Activated CD8-positive, alpha-beta T cell treated with anti-CD3 and anti-CD28 coated beads, Interleukin-2, amount 10 ng/mL, durations not matched to agents 7 days and 5 days (primary cell): ENCODE data around the gene ZEB2. TPM values are rescaled to one million over a fixed set of nuclear protein-coding genes. Genes with fewer than 3 reads are reported as not detected.

Experiments
- ATAC-seq: fragments of 150-1000 bp; cut with Tn5 transposase; one replicate; pipeline ENCODE4 v1.10.0; 2021; ENCODE audit warnings: moderate library complexity
- CTCF ChIA-PET: fragments of 350-600 bp; sonication (Branson Sonifier 250); formaldehyde crosslinking; loops from one replicate; lab custom pipeline; 2021; ENCODE audit warnings: antibody characterized with exemption; lab: Charles Lee
- POLR2A ChIA-PET: fragments of 350-600 bp; sonication (Branson Sonifier 250); formaldehyde crosslinking; loops from one replicate; lab custom pipeline; 2021; ENCODE audit warnings: antibody characterized with exemption; lab: Charles Lee
- DNase-seq: peaks from one replicate; pipeline ENCODE4 v3.0.0-alpha.2; 2020
- H3K27ac Mint-ChIP-seq: one replicate; pipeline ENCODE4 v1.8.0; 2021; ENCODE audit warnings: mild to moderate bottlenecking, mixed read lengths
- H3K27me3 Mint-ChIP-seq: one replicate; pipeline ENCODE4 v1.8.0; 2021; ENCODE audit warnings: low read depth, mixed read lengths
- H3K36me3 Mint-ChIP-seq: one replicate; pipeline ENCODE4 v1.8.0; 2021; ENCODE audit warnings: low read depth, mixed read lengths
- H3K4me1 Mint-ChIP-seq: one replicate; pipeline ENCODE4 v1.8.0; 2021; ENCODE audit warnings: low read depth, mixed read lengths
- H3K4me3 Mint-ChIP-seq: one replicate; pipeline ENCODE4 v1.8.0; 2021; ENCODE audit warnings: mild to moderate bottlenecking, mixed read lengths
- H3K9me3 Mint-ChIP-seq: one replicate; pipeline ENCODE4 v1.8.0; 2022; ENCODE audit warnings: mixed read lengths; ENCODE audit not compliant: insufficient read depth
- total RNA-seq, 2 experiments: library from RNA; stranded (reverse); gene quantifications; one replicate each; pipeline ENCODE4 v1.2.3, GENCODE V29; 2021

The ZEB2 gene
- total RNA-seq, 2 experiments from 2014 or later, result 4.0 to 5.7 TPM

- ATAC-seq (no peak), DNase-seq (no peak)
- Mint-ChIP-seq H3K4me3 (no peak overlapping the region), H3K4me1 (peaks cover 31% of the 10 kb centered on the region), H3K27ac (no peak overlapping the region), H3K9me3 (no peaks in the 10 kb centered on the region), H3K27me3 (no peaks in the 10 kb centered on the region), H3K36me3 (no peaks in the 10 kb centered on the region)
- ChIA-PET CTCF (interaction anchor here (1.4 kb wide), 1 partner anchor 10 kb away, joined by 3 read pairs; no protein-coding TSS in a partner anchor), POLR2A (no interaction called here)
These were observed 66.3 kb downstream of the ZEB2 start for GRCh38 chr2:144453486-144454158.

- peaks cover 26% of the 10 kb centered on the region for H3K4me1 Mint-ChIP-seq
- DNase-seq, result no peak
- no peak overlapping the region for H3K27ac Mint-ChIP-seq
- H3K27me3 Mint-ChIP-seq, result no peaks in the 10 kb centered on the region
- ChIA-PET CTCF (interaction anchor here (1.9 kb wide), 1 partner anchor 15 kb away, joined by 6 read pairs; no protein-coding TSS in a partner anchor), POLR2A (no interaction called here)
- no peaks in the 10 kb centered on the region for H3K9me3 Mint-ChIP-seq
- H3K4me3 Mint-ChIP-seq, result no peak overlapping the region
- H3K36me3 Mint-ChIP-seq, result no peaks in the 10 kb centered on the region
- no peak for ATAC-seq
These were observed 67.0 kb downstream of the ZEB2 start for GRCh38 chr2:144452989-144453336.

GRCh38 chr2:144452169-144452988 lies 67.5 kb downstream of the ZEB2 start:
- no peak for DNase-seq
- peaks cover 26% of the 10 kb centered on the region for H3K4me1 Mint-ChIP-seq
- H3K27me3 Mint-ChIP-seq, result no peaks in the 10 kb centered on the region
- no peak overlapping the region for H3K4me3 Mint-ChIP-seq
- ChIA-PET POLR2A (no interaction called here), CTCF (interaction anchor here (1.9 kb wide), 1 partner anchor 14 kb away, joined by 6 read pairs; no protein-coding TSS in a partner anchor)
- no peak for ATAC-seq
- H3K27ac Mint-ChIP-seq, result no peak overlapping the region
- H3K36me3 Mint-ChIP-seq, result no peaks in the 10 kb centered on the region
- H3K9me3 Mint-ChIP-seq, result no peaks in the 10 kb centered on the region

GRCh38 chr2:144451443-144451842 lies 68.5 kb downstream of the ZEB2 start:
- Mint-ChIP-seq H3K27ac (no peak overlapping the region), H3K27me3 (no peaks in the 10 kb centered on the region), H3K9me3 (no peaks in the 10 kb centered on the region), H3K36me3 (no peaks in the 10 kb centered on the region), H3K4me1 (peaks cover 26% of the 10 kb centered on the region), H3K4me3 (no peak overlapping the region)
- ChIA-PET POLR2A (no interaction called here), CTCF (interaction anchor here (0.7 to 1.9 kb wide), 2 partner anchors 13 to 51 kb away, joined by 3 to 6 read pairs; no protein-coding TSS in a partner anchor)
- no peak for ATAC-seq
- DNase-seq, result no peak

- Mint-ChIP-seq H3K4me3 (no peak overlapping the region), H3K36me3 (no peaks in the 10 kb centered on the region), H3K27ac (no peak overlapping the region), H3K27me3 (no peaks in the 10 kb centered on the region), H3K9me3 (no peaks in the 10 kb centered on the region), H3K4me1 (peaks cover 14% of the 10 kb centered on the region)
- ATAC-seq (no peak), DNase-seq (no peak)
- ChIA-PET CTCF (interaction anchor here (0.8 to 1.8 kb wide), 5 partner anchors 11 to 62 kb away, joined by 4 to 7 read pairs (median 5); no protein-coding TSS in a partner anchor), POLR2A (no interaction called here)
These were observed 70.9 kb downstream of the ZEB2 start for GRCh38 chr2:144449028-144449406.

GRCh38 chr2:144448389-144449027 lies 71.4 kb downstream of the ZEB2 start:
- Mint-ChIP-seq H3K9me3 (no peaks in the 10 kb centered on the region), H3K27me3 (no peaks in the 10 kb centered on the region), H3K4me3 (no peak overlapping the region), H3K36me3 (no peaks in the 10 kb centered on the region), H3K4me1 (peaks cover 14% of the 10 kb centered on the region), H3K27ac (no peak overlapping the region)
- ATAC-seq, result no peak
- ChIA-PET CTCF (interaction anchor here (1.3 to 1.8 kb wide), 4 partner anchors 11 to 63 kb away, joined by 4 to 7 read pairs (median 5); no protein-coding TSS in a partner anchor), POLR2A (no interaction called here)
- DNase-seq, result no peak

- ATAC-seq, result no peak
- no peaks in the 10 kb centered on the region for H3K36me3 Mint-ChIP-seq
- POLR2A ChIA-PET, result no interaction called here
These were observed 72.4 kb downstream of the ZEB2 start for GRCh38 chr2:144447535-144447934.

GRCh38 chr2:144446136-144446535 lies 73.8 kb downstream of the ZEB2 start:
- Mint-ChIP-seq H3K4me3 (no peak overlapping the region), H3K27ac (no peak overlapping the region), H3K9me3 (no peaks in the 10 kb centered on the region), H3K36me3 (no peaks in the 10 kb centered on the region), H3K27me3 (no peaks in the 10 kb centered on the region), H3K4me1 (no peaks in the 10 kb centered on the region)
- ChIA-PET CTCF (no interaction called here), POLR2A (no interaction called here)
- DNase-seq (no peak), ATAC-seq (no peak)

More at GRCh38 chr2:144447535-144447934, 72.4 kb downstream of the ZEB2 start:
- Mint-ChIP-seq H3K9me3 (no peaks in the 10 kb centered on the region), H3K4me1 (peaks cover 10% of the 10 kb centered on the region), H3K27ac (no peak overlapping the region), H3K27me3 (no peaks in the 10 kb centered on the region), H3K4me3 (no peak overlapping the region)
- CTCF ChIA-PET, result no interaction called here
- DNase-seq, result no peak

- no peak overlapping the region for H3K27ac Mint-ChIP-seq
- CTCF ChIA-PET, result no interaction called here
- H3K4me1 Mint-ChIP-seq, result no peaks in the 10 kb centered on the region
- no peak overlapping the region for H3K4me3 Mint-ChIP-seq
- no peaks in the 10 kb centered on the region for H3K27me3 Mint-ChIP-seq
- no peaks in the 10 kb centered on the region for H3K36me3 Mint-ChIP-seq
- H3K9me3 Mint-ChIP-seq, result no peaks in the 10 kb centered on the region
- ATAC-seq, result no peak
- POLR2A ChIA-PET, result no interaction called here
- no peak for DNase-seq
These were observed 74.7 kb downstream of the ZEB2 start for GRCh38 chr2:144445196-144445595.

- CTCF ChIA-PET, result interaction anchor here (1.3 to 1.4 kb wide), 2 partner anchors 10 to 23 kb away, joined by 3 read pairs; no protein-coding TSS in a partner anchor
- no peak overlapping the region for H3K4me3 Mint-ChIP-seq
- no peaks in the 10 kb centered on the region for H3K27me3 Mint-ChIP-seq
- DNase-seq, result no peak
- POLR2A ChIA-PET, result no interaction called here
- no peaks in the 10 kb centered on the region for H3K4me1 Mint-ChIP-seq
- H3K9me3 Mint-ChIP-seq, result no peaks in the 10 kb centered on the region
- no peaks in the 10 kb centered on the region for H3K36me3 Mint-ChIP-seq
- ATAC-seq, result no peak
- no peak overlapping the region for H3K27ac Mint-ChIP-seq
These were observed 75.8 kb downstream of the ZEB2 start for GRCh38 chr2:144443837-144444817.

GRCh38 chr2:144441711-144442141 lies 78.2 kb downstream of the ZEB2 start:
- no peak for DNase-seq
- CTCF ChIA-PET, result no interaction called here
- H3K9me3 Mint-ChIP-seq, result no peaks in the 10 kb centered on the region
- no peaks in the 10 kb centered on the region for H3K27me3 Mint-ChIP-seq
- H3K36me3 Mint-ChIP-seq, result no peaks in the 10 kb centered on the region
- POLR2A ChIA-PET, result no interaction called here
- H3K4me3 Mint-ChIP-seq, result no peak overlapping the region
- no peaks in the 10 kb centered on the region for H3K4me1 Mint-ChIP-seq
- ATAC-seq, result no peak
- no peak overlapping the region for H3K27ac Mint-ChIP-seq
